CD4-positive, alpha-beta T cell (primary cell): ENCODE results near the gene NUDT3. TPM values are rescaled to one million over a fixed set of nuclear protein-coding genes. Genes with fewer than 3 reads are reported as not detected.

Experiments used
- ATAC-seq: fragments of 200-7000 bp; cut with Tn5 transposase; one replicate; pipeline ENCODE4 v1.10.0; 2022; ENCODE audit warnings: mild to moderate bottlenecking; ENCODE audit not compliant: poor library complexity
- CTCF ChIA-PET: fragments of 350-600 bp; sonication (Branson Sonifier 250); formaldehyde crosslinking; loops from one replicate; lab custom pipeline; 2021; ENCODE audit warnings: antibody characterized with exemption, inconsistent platforms; lab: Charles Lee
- POLR2A ChIA-PET: fragments of 350-600 bp; sonication (Branson Sonifier 250); formaldehyde crosslinking; loops from one replicate; lab custom pipeline; 2021; ENCODE audit warnings: antibody characterized with exemption, inconsistent platforms; lab: Charles Lee
- DNase-seq, 14 experiments: peaks; one replicate each; pipeline ENCODE4 v3.0.0-alpha.2; 2013 to 2020; ENCODE audit warnings: mixed read lengths in 2 of 14
- H3K27ac ChIP-seq, 2 donors: one replicate each; pipeline versions ENCODE4 v1.5.1 to v1.7.0; 2013; ENCODE audit warnings: low read length in 2 of 2, low read depth in 1 of 2, mild to moderate bottlenecking in 1 of 2
- H3K27me3 ChIP-seq, 2 experiments: 1 replicate in 1 of 2; 2 replicates in 1 of 2; pipeline versions ENCODE4 v1.6.1 to v1.7.0; 2013; ENCODE audit warnings: low read length in 2 of 2, control low read depth in 1 of 2, mild to moderate bottlenecking in 1 of 2, moderate library complexity in 1 of 2; ENCODE audit not compliant: insufficient read depth in 2 of 2, control insufficient read depth in 1 of 2
- H3K36me3 ChIP-seq: one replicate; pipeline ENCODE4 v1.6.1; 2013; ENCODE audit warnings: low read length, control low read depth; ENCODE audit not compliant: insufficient read depth
- H3K4me1 ChIP-seq: one replicate; pipeline ENCODE4 v1.6.1; 2013; ENCODE audit warnings: low read length, control low read depth; ENCODE audit not compliant: insufficient read depth
- H3K4me3 ChIP-seq: one replicate; pipeline ENCODE4 v1.5.1; 2013; ENCODE audit warnings: mild to moderate bottlenecking, low read length, moderate library complexity
- H3K9me3 ChIP-seq, 2 experiments: 1 replicate in 1 of 2; 2 replicates in 1 of 2; pipeline versions ENCODE4 v1.6.1 to v1.7.0; 2013; ENCODE audit warnings: low read length in 2 of 2, mild to moderate bottlenecking in 2 of 2, control low read depth in 1 of 2, moderate library complexity in 1 of 2; ENCODE audit not compliant: control insufficient read depth in 1 of 2, insufficient read depth in 1 of 2
- H3K27ac Mint-ChIP-seq: one replicate; pipeline ENCODE4 v1.8.0; 2020; ENCODE audit warnings: mixed read lengths
- H3K27me3 Mint-ChIP-seq: one replicate; pipeline ENCODE4 v1.8.0; 2021; ENCODE audit warnings: mixed read lengths
- H3K36me3 Mint-ChIP-seq: one replicate; pipeline ENCODE4 v1.8.0; 2021; ENCODE audit warnings: low read depth, mixed read lengths
- H3K4me1 Mint-ChIP-seq: one replicate; pipeline ENCODE4 v1.8.0; 2021; ENCODE audit warnings: low read depth, mixed read lengths
- H3K4me3 Mint-ChIP-seq: one replicate; pipeline ENCODE4 v1.8.0; 2020; ENCODE audit warnings: mild to moderate bottlenecking, mixed read lengths
- H3K9me3 Mint-ChIP-seq: one replicate; pipeline ENCODE4 v1.8.0; 2020; ENCODE audit warnings: mixed read lengths
- CTCF ChIP-seq: fragments of 200-600 bp; IDR thresholded peaks from one replicate; pipeline ENCODE4 v1.8.0; 2022; ENCODE audit warnings: antibody characterized with exemption, mild to moderate bottlenecking
- intact Hi-C, 2 experiments: fragments of 100-400 bp; cut with DNase I in 1 of 2; cut with micrococcal nuclease in 1 of 2; formaldehyde crosslinking; loops; one replicate each; pipeline versions ENCODE4 v1.15.1 to v1.9.0; 2023 to 2025; cut with DNase I, micrococcal nuclease
- total RNA-seq, 174 experiments: library from RNA in 2 of 174; stranded (reverse) in 2 of 174; gene quantifications; one replicate each; pipeline ENCODE4 v1.2.3 and lab custom pipeline; 2021 to 2026

The NUDT3 gene
- total RNA-seq, 2 experiments from 2014 or later: 14.8 to 15.0 TPM

- no peaks in the 10 kb centered on the region for H3K36me3 ChIP-seq
- H3K4me1 Mint-ChIP-seq: peaks cover 49% of the 10 kb centered on the region
- no peaks in the 10 kb centered on the region for H3K9me3 Mint-ChIP-seq
- H3K4me3 ChIP-seq: no peak overlapping the region
- H3K4me3 Mint-ChIP-seq: no peak overlapping the region
- H3K9me3 ChIP-seq: no peaks in the 10 kb centered on the region
- H3K27me3 ChIP-seq: no peaks in the 10 kb centered on the region
- no peak overlapping the region for H3K27ac ChIP-seq
- CTCF ChIA-PET: interaction anchor here (3.1 kb wide), 1 partner anchor 190 kb away, joined by 7 read pairs; no protein-coding TSS in a partner anchor
- no peaks in the 10 kb centered on the region for H3K27me3 Mint-ChIP-seq
- no peak for ATAC-seq
- H3K4me1 ChIP-seq: peaks cover 14% of the 10 kb centered on the region
- H3K27ac Mint-ChIP-seq: peak overlapping the region; percentile 3
- DNase-seq: no peak
- TF ChIP-seq CTCF: no peak
- POLR2A ChIA-PET: no interaction called here
- H3K36me3 Mint-ChIP-seq: no peaks in the 10 kb centered on the region
- intact Hi-C loops: no loop called here
These were observed 5.9 kb downstream of the NUDT3 start for GRCh38 chr6:34386316-34387137.

GRCh38 chr6:34385793-34386195 is 6.7 kb downstream of the NUDT3 start:
- no peaks in the 10 kb centered on the region for H3K27me3 Mint-ChIP-seq
- no peak overlapping the region for H3K4me3 Mint-ChIP-seq
- CTCF ChIA-PET: no interaction called here
- no peaks in the 10 kb centered on the region for H3K27me3 ChIP-seq
- H3K4me1 Mint-ChIP-seq: peaks cover 56% of the 10 kb centered on the region
- ATAC-seq (no peak), DNase-seq (no peak)
- no peaks in the 10 kb centered on the region for H3K9me3 ChIP-seq
- POLR2A ChIA-PET: no interaction called here
- H3K27ac Mint-ChIP-seq: peak overlapping the region; percentile 3
- H3K27ac ChIP-seq: no peak overlapping the region
- no peaks in the 10 kb centered on the region for H3K9me3 Mint-ChIP-seq
- H3K36me3 ChIP-seq: no peaks in the 10 kb centered on the region
- no peak overlapping the region for H3K4me3 ChIP-seq
- H3K4me1 ChIP-seq: peaks cover 7% of the 10 kb centered on the region
- no peaks in the 10 kb centered on the region for H3K36me3 Mint-ChIP-seq
- no peak for TF ChIP-seq CTCF
- intact Hi-C loops: no loop called here

- no peak overlapping the region for H3K4me3 Mint-ChIP-seq
- peaks cover 6% of the 10 kb centered on the region for H3K36me3 Mint-ChIP-seq
- ChIA-PET CTCF (interaction anchor here (0.7 kb wide), 1 partner anchor 31 kb away, joined by 3 read pairs; no protein-coding TSS in a partner anchor), POLR2A (no interaction called here)
- intact Hi-C loops: no loop called here
- H3K4me1 Mint-ChIP-seq: peaks cover 61% of the 10 kb centered on the region
- no peak for TF ChIP-seq CTCF
- no peaks in the 10 kb centered on the region for H3K36me3 ChIP-seq
- no peak overlapping the region for H3K27ac ChIP-seq
- DNase-seq (no peak), ATAC-seq (no peak)
- no peaks in the 10 kb centered on the region for H3K27me3 ChIP-seq
- H3K27ac Mint-ChIP-seq: no peak overlapping the region
- H3K27me3 Mint-ChIP-seq: no peaks in the 10 kb centered on the region
- no peaks in the 10 kb centered on the region for H3K9me3 Mint-ChIP-seq
- H3K9me3 ChIP-seq: no peaks in the 10 kb centered on the region
- no peak overlapping the region for H3K4me3 ChIP-seq
- H3K4me1 ChIP-seq: peaks cover 7% of the 10 kb centered on the region
These were observed 7.9 kb downstream of the NUDT3 start for GRCh38 chr6:34384321-34385153.
